Measurements from ENCODE around the gene SPOPL.

GRCh38 chr2:138579556-138579955, 78.0 kb downstream of the SPOPL start:
- TF ChIP-seq POLR2A (IDR thresholded peaks at IDR 0.05; ENCODE audit: low read depth) = no peak
- TF ChIP-seq CTCF (IDR thresholded peaks at IDR 0.05) = no peak
- no peak for TF ChIP-seq EP300 (IDR thresholded peaks at IDR 0.05)
